B cell (primary cell): ENCODE results near the gene OTOA. TPM values are rescaled to one million over a fixed set of nuclear protein-coding genes. Genes with fewer than 3 reads are reported as not detected.

Source experiments
- ATAC-seq: fragments of 200-7000 bp; cut with Tn5 transposase; one replicate; pipeline ENCODE4 v1.10.0; 2021; ENCODE audit warnings: low read depth, mild to moderate bottlenecking, moderate number of reproducible peaks, moderate library complexity
- CTCF ChIA-PET: fragments of 350-600 bp; sonication (Branson Sonifier 250); formaldehyde crosslinking; loops from one replicate; lab custom pipeline; 2021; ENCODE audit warnings: antibody characterized with exemption, inconsistent platforms; lab: Charles Lee
- POLR2A ChIA-PET: fragments of 350-600 bp; sonication (Branson Sonifier 250); formaldehyde crosslinking; loops from one replicate; lab custom pipeline; 2021; ENCODE audit warnings: antibody characterized with exemption; lab: Charles Lee
- DNase-seq: peaks from one replicate; pipeline ENCODE4 v3.0.0; 2013
- H2AFZ ChIP-seq: 2 replicates; pipeline ENCODE4 v1.6.1; 2012; ENCODE audit warnings: mild to moderate bottlenecking, low read depth, low read length; ENCODE audit not compliant: insufficient read depth, poor library complexity, severe bottlenecking
- H3K27ac ChIP-seq, 2 donors: 1 replicate in 1 of 2; 2 replicates in 1 of 2; pipeline ENCODE4 v1.5.1; 2012 to 2013; ENCODE audit warnings: low read length in 2 of 2, mild to moderate bottlenecking in 2 of 2, moderate library complexity in 1 of 2
- H3K27me3 ChIP-seq, 4 experiments: fragments of 200-600 bp in 1 of 4; sonication (generic) in 1 of 4; replicated peaks in 1 of 4; 1 replicate in 2 of 4; 2 replicates in 2 of 4; pipeline versions ENCODE4 v1.6.1 to v1.7.0; 2013 to 2016; ENCODE audit warnings: low read length in 3 of 4, mild to moderate bottlenecking in 2 of 4, mixed read lengths in 1 of 4, moderate library complexity in 1 of 4; ENCODE audit not compliant: insufficient read depth in 4 of 4, control insufficient read depth in 3 of 4; ENCODE audit errors: control extremely low read depth in 1 of 4
- H3K36me3 ChIP-seq, 2 experiments: replicated peaks in 1 of 2; 1 replicate in 1 of 2; 2 replicates in 1 of 2; pipeline versions ENCODE4 v1.6.1 to v1.7.1; 2013; ENCODE audit warnings: low read length in 1 of 2; ENCODE audit not compliant: insufficient read depth in 2 of 2, control insufficient read depth in 1 of 2; ENCODE audit errors: control extremely low read depth in 1 of 2, extremely low read depth in 1 of 2
- H3K4me1 ChIP-seq, 2 donors: fragments of 200-600 bp in 1 of 2; sonication (generic) in 1 of 2; 1 replicate in 1 of 2; 2 replicates in 1 of 2; pipeline versions ENCODE4 v1.5.1 to v1.6.1; 2013 to 2017; ENCODE audit warnings: low read length in 2 of 2; ENCODE audit not compliant: control insufficient read depth in 2 of 2, insufficient read depth in 2 of 2
- H3K4me2 ChIP-seq: replicated peaks from 2 replicates; pipeline ENCODE3; 2012; ENCODE audit warnings: mild to moderate bottlenecking, low read depth, low read length; ENCODE audit not compliant: poor library complexity, severe bottlenecking
- H3K4me3 ChIP-seq, 5 experiments: fragments of 200-600 bp in 1 of 5; sonication (generic) in 1 of 5; 1 replicate in 3 of 5; 2 replicates in 2 of 5; pipeline versions ENCODE4 v1.5.1 to v1.7.0; 2011 to 2016; ENCODE audit warnings: low read length in 4 of 5, mild to moderate bottlenecking in 4 of 5, low read depth in 2 of 5, control low read depth in 1 of 5, moderate library complexity in 1 of 5; ENCODE audit not compliant: insufficient read depth in 1 of 5; ENCODE audit errors: control extremely low read depth in 1 of 5, extremely low read depth in 1 of 5
- H3K79me2 ChIP-seq: fragments of 200-600 bp; sonication (generic); one replicate; pipeline ENCODE4 v1.6.0; 2016; ENCODE audit warnings: low read length; ENCODE audit not compliant: control insufficient read depth, insufficient read depth
- H3K9ac ChIP-seq: fragments of 200-600 bp; sonication (generic); 2 replicates; pipeline ENCODE4 v1.6.1; 2017; ENCODE audit warnings: mild to moderate bottlenecking, low read length, moderate library complexity
- H3K9me3 ChIP-seq, 3 donors: one replicate each; pipeline versions ENCODE4 v1.6.1 to v1.7.1; 2013; ENCODE audit warnings: low read length in 2 of 3; ENCODE audit not compliant: control insufficient read depth in 2 of 3, insufficient read depth in 1 of 3; ENCODE audit errors: control extremely low read depth in 1 of 3
- H4K20me1 ChIP-seq: 2 replicates; pipeline ENCODE4 v1.6.0; 2012; ENCODE audit warnings: mild to moderate bottlenecking, low read length; ENCODE audit not compliant: insufficient read depth, control insufficient read depth, poor library complexity, severe bottlenecking
- H3K27ac Mint-ChIP-seq: one replicate; pipeline ENCODE4 v1.8.0; 2021; ENCODE audit warnings: mixed read lengths
- H3K27me3 Mint-ChIP-seq: one replicate; pipeline ENCODE4 v1.8.0; 2021; ENCODE audit warnings: mixed read lengths
- H3K4me1 Mint-ChIP-seq: one replicate; pipeline ENCODE4 v1.8.0; 2021; ENCODE audit warnings: mixed read lengths
- H3K4me3 Mint-ChIP-seq: one replicate; pipeline ENCODE4 v1.8.0; 2021; ENCODE audit warnings: mixed read lengths
- H3K9me3 Mint-ChIP-seq: one replicate; pipeline ENCODE4 v1.8.0; 2022; ENCODE audit warnings: mixed read lengths; ENCODE audit not compliant: insufficient read depth
- CTCF ChIP-seq: fragments of 200-600 bp; IDR thresholded peaks from one replicate; pipeline ENCODE4 v1.8.0; 2022; ENCODE audit warnings: antibody characterized with exemption, mild to moderate bottlenecking
- EZH2 ChIP-seq: IDR thresholded peaks from 2 replicates; pipeline ENCODE4 v1.6.1; 2012; ENCODE audit warnings: borderline replicate concordance, low read depth, mild to moderate bottlenecking, moderate library complexity, low read length; ENCODE audit not compliant: insufficient read depth, poor library complexity, severe bottlenecking
- WGBS: methylation state at CpG from one replicate; pipeline ENCODE4 v1.1.5; 2013; ENCODE audit warnings: missing lambda C conversion rate; ENCODE audit not compliant: insufficient coverage; 5-methylcytosine and 5-hydroxymethylcytosine counted together
- intact Hi-C: fragments of 100-400 bp; cut with micrococcal nuclease; formaldehyde crosslinking; loops from one replicate; pipeline ENCODE4 v1.10.0; 2022
- polyA plus RNA-seq: library from polyadenylated mRNA; depleted of rRNA; stranded (reverse); fragments of >200 nt; gene quantifications from 2 replicates; pipeline ENCODE4 v1.2.3, GENCODE V29; 2012
- total RNA-seq, 2 donors: library from RNA; stranded (reverse); fragments of 120-200 nt in 1 of 2; gene quantifications; 1 replicate in 1 of 2; 2 replicates in 1 of 2; pipeline versions ENCODE4 v1.2.3 to v1.2.4, GENCODE V29; 2013 to 2022

Gene OTOA
- total and polyA plus RNA-seq, 2 donors (not counting 1 experiment from before 2014, with no cell fraction given): 0.39 TPM; not detected in 1

GRCh38 chr16:21639493-21639892, 24.3 kb upstream of the OTOA start:
- no peaks in the 10 kb centered on the region for H3K79me2 ChIP-seq
- H3K4me1 Mint-ChIP-seq: peaks cover 21% of the 10 kb centered on the region
- no peak overlapping the region for H3K4me3 Mint-ChIP-seq
- WGBS: no CpG with 5 or more reads among the region's 2 CpGs
- no peaks in the 10 kb centered on the region for H3K9me3 ChIP-seq
- no peak overlapping the region for H3K27ac ChIP-seq
- H3K27me3 Mint-ChIP-seq: no peaks in the 10 kb centered on the region
- no peak overlapping the region for H3K9ac ChIP-seq
- H3K4me1 ChIP-seq: peaks cover 9 to 16% of the 10 kb centered on the region in 2 donors
- no peak overlapping the region for H3K27ac Mint-ChIP-seq
- H3K9me3 Mint-ChIP-seq: no peaks in the 10 kb centered on the region
- DNase-seq (no peak), ATAC-seq (no peak)
- ChIA-PET POLR2A (no interaction called here), CTCF (interaction anchor here (0.9 to 6.7 kb wide), 16 partner anchors 9 to 1421 kb away, joined by 3 to 66 read pairs (median 8); no protein-coding TSS in a partner anchor)
- TF ChIP-seq EZH2 (no peak), CTCF (no peak)
- no peaks in the 10 kb centered on the region for H4K20me1 ChIP-seq
- H3K4me2 ChIP-seq: no peak overlapping the region
- H3K36me3 ChIP-seq: peaks cover 0 to 3% of the 10 kb centered on the region in 2 experiments
- intact Hi-C loops: no loop called here
- no peaks in the 10 kb centered on the region for H3K27me3 ChIP-seq
- no peak overlapping the region for H2AFZ ChIP-seq
- no peak overlapping the region for H3K4me3 ChIP-seq

GRCh38 chr16:21641916-21642315, 21.9 kb upstream of the OTOA start:
- Histone ChIP-seq H3K4me2 (no peak overlapping the region), H4K20me1 (no peaks in the 10 kb centered on the region), H3K9ac (no peak overlapping the region), H3K27me3 (no peaks in the 10 kb centered on the region), H3K4me3 (no peak overlapping the region), H2AFZ (no peak overlapping the region), H3K4me1 (peaks cover 30 to 39% of the 10 kb centered on the region in 2 donors), H3K79me2 (peaks cover 6% of the 10 kb centered on the region), H3K27ac (no peak overlapping the region), H3K36me3 (peaks cover 0 to 3% of the 10 kb centered on the region in 2 experiments), H3K9me3 (no peaks in the 10 kb centered on the region)
- intact Hi-C loops: loop anchor here (2.0 to 10.0 kb wide), 2 partner anchors 15 to 1793 kb away; no protein-coding TSS in a partner anchor
- no peak for DNase-seq
- no peak for ATAC-seq
- POLR2A ChIA-PET: no interaction called here
- TF ChIP-seq EZH2 (no peak), CTCF (no peak)
- Mint-ChIP-seq H3K4me3 (no peak overlapping the region), H3K9me3 (no peaks in the 10 kb centered on the region), H3K4me1 (peaks cover 41% of the 10 kb centered on the region), H3K27ac (no peak overlapping the region), H3K27me3 (no peaks in the 10 kb centered on the region)
- CTCF ChIA-PET: interaction anchor here (1.5 to 10.2 kb wide), 10 partner anchors 9 to 1418 kb away, joined by 3 to 159 read pairs (median 10); no protein-coding TSS in a partner anchor
- no CpG with 5 or more reads among the region's 6 CpGs for WGBS
